IPS-18c (cell line): ENCODE measurements around the gene TMEM51.

Experiments used
- H3K4me3 ChIP-seq: 2 replicates; pipeline ENCODE4 v1.7.0; 2013; ENCODE audit warnings: low read depth, mild to moderate bottlenecking, low read length, moderate library complexity; ENCODE audit not compliant: insufficient read depth
- H3K9me3 ChIP-seq: one replicate; pipeline ENCODE4 v1.6.1; 2013; ENCODE audit warnings: mild to moderate bottlenecking, low read length, moderate library complexity; ENCODE audit not compliant: control insufficient read depth, insufficient read depth

TMEM51 gene

DNA sequence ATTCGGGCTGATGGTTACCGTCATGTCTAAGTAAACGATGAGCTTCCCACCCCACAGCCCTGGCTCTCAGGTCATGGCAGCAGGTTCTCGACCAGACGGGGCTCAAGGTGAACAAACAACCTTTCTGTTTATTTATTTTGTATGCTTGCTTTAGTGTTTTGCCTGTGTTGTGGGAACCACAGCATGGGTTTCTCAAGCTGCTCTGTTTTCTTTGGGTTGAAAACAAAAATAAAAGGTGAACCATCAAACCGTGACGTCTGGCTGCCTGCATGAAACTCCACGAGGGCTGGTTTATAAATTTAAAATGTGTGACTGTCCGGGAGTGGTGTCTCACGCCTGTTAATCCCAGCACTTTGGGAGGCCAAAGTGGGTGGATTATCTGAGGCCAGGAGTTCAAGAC is 28.0 kb downstream of the TMEM51 start:
- Histone ChIP-seq H3K9me3 (no peaks in the 10 kb centered on the region), H3K4me3 (no peak overlapping the region)

DNA sequence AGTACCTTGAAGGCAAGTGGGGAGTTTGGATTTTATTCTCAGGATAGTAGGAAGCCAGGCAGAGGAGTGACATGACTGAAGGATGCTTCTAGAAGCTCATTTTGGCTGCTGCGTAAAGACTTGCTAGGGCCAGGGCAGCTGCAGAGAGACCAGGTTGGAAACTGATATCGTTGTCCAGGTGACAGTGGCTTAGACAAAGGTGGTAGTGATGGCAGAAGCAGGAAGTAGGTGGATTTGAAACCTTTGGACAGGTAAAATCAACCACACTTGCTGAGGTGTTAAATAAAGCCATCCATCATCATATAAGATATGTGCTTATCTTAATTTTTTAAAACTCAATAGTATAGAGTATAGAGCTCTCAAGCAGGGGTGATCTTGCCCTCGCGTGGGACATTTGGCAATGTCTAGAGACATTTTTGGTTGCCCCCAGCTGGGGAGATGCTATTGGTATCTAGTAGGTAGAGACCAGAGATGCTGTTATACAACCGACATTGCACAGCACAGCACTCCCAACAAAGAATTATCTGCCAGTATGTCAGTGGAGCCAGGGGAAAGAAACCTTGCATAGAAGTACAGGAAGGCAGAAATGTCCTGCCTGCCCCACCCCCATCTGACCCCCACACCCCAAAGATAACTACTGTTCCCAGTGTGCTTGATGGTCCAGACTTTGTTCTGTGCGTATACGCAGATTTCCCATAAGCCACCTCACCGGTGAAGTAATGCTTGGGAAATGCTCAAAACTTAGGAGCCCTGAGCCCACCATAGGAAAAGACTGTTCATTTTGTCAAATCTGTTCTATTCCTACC is 31.1 kb downstream of the TMEM51 start:
- no peak overlapping the region for H3K4me3 ChIP-seq
- H3K9me3 ChIP-seq, result no peaks in the 10 kb centered on the region

DNA sequence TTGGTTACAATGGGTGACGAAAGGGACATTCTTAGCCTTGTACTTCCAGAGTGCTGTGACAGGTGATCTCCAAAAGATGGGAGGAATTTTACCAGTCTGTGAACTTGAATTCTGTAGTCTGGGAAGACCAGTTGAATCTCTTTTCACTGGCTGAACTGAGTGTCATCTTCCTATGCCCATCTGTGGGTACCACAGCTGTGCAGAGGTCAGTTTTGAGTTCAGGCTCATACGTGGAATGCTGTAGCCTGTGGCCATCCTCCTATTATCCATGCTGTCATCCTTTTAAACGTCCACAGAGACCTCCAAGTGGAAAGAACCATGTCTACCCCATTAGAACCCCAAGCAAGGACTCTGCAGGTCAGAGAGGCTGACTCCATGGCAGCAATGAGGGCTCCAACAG is 32.1 kb downstream of the TMEM51 start:
- Histone ChIP-seq H3K9me3 (no peaks in the 10 kb centered on the region), H3K4me3 (no peak overlapping the region)

DNA sequence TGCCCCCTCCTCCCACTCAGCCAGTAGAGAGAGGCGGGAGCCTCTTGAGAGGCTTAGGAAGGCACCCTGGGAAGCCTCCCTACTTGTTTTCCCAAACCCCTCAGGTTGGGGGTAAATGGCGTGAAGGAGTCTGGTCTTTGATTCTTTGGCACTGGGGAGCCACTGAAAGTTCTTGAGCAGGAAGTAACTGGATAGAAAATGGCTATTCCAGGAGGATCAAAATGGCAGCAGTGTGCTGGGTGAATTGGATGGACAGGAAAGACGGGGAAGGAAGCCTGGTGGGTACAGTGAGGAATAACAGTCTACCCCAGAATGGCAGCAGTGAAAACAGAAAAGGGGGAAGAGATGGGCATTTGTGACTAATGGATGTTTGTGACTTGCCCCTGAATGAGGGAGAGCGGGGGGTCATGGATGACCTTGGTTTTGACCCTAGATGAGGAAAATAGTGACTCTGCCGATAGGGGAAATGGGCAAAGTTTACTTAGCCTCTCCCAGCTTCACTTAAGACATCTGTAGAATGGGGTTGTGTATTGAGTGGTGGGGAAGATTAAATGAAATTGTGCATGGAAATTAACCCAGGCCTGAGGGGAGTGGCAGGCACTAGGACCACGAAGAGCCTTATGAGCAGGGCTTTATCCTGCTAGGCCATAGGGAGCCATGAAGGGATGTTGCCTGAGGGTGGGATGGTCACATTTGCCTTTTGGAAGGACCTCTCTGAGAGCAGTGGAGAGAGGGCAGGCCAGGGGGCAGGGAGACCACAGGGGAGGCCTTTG is 32.7 kb downstream of the TMEM51 start:
- H3K4me3 ChIP-seq, result no peak overlapping the region
- H3K9me3 ChIP-seq, result no peaks in the 10 kb centered on the region

DNA sequence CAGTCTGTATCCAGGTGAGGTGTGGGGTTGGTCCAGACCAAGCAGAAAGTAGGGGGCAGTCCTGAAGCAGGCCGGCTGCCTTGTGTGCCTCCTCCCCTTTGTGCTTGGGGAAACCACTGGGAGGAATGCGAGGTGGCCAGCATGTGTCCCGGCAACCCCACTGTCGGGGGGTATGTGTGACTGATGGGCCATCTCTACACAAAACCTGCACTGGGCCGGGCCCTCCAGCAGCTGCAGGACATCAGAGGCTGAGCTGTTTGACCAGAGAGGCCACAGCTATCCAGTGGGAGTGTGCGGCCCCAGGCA is 33.3 kb downstream of the TMEM51 start:
- Histone ChIP-seq H3K9me3 (no peaks in the 10 kb centered on the region), H3K4me3 (no peak overlapping the region)

DNA sequence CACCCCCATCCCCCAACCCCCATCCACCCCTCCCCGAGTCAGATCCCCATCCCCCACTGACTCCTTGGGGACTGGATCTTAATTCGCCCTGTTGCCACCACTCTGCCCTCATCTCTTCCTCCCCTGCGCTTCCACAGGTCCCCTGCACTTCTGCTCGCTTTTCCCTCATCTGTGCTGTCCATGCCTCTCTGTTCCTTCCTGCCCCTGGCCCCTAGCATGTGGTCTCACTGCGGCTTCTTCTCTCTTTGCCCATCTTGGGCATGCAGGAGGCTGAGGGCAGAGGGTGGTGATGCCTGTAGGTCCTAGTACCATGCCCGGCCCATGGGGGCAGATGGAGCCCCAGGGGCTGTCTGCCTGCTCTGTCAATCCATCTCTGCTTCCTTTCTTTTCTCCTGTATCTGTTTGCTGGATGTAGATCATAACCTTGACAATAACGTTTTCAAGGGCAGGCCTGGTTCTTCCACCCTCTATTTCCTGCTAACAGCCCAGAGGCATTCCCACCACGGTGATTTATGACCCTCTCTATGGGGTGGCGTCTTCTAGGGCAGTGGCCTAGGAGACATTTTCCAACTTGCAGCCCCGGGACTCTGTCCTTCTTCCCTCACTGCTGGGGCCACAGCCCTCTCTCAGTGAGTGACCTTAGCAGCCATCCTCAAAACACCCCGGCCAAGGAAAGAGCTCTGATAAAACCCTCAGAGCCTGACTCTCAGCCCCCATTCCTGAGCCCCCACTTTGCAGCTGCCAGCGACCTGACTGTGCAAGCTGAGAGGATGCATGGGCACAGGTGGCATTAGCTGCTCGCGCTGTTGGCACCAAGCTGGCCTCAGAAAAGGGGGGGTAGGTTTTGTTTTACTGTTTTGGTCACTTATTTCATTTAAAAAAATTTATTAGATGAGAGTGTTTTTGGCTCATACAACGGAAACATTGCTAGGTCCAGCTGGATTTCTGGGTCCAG is 33.9 kb downstream of the TMEM51 start:
- no peaks in the 10 kb centered on the region for H3K9me3 ChIP-seq
- H3K4me3 ChIP-seq, result no peak overlapping the region

DNA sequence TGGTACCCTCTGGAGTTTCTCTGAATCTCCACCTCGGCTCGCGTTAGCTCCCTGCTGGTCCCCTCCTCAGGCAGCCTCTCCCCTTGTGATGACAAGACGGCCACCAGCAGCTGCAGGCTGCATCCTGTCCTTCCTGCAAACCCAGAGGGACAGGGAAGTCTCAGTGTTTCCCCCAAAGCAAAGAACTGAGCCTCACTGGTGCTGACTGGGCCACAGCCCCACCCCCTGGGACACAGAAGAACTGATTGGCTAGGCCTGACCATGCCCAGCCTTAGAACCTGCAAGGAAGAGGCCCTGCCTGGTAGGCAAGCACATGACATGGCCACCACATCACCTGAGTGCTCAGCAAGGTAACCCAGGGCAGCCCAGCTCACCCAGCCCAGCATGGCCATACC is 34.6 kb downstream of the TMEM51 start:
- H3K9me3 ChIP-seq, result no peaks in the 10 kb centered on the region
- H3K4me3 ChIP-seq, result no peak overlapping the region

DNA sequence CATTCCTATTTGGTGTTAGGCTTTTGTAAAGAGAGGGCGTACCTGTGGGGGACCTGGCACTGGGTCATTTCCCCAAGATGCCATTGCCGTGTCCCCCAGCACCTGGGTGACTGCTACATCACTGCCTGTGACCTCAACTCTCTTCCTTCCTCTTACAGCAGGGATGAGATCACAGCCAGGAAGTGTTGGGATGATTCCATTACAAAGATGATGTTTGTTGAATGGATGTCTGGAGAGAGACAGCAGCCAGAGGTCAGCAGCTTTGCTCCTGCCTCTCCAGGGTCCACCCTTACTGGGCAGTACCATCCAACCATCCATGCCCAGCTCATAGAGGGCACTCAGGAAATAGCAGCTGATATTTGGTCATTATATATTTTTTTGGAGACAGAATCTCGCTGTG is 35.1 kb downstream of the TMEM51 start:
- Histone ChIP-seq H3K4me3 (no peak overlapping the region), H3K9me3 (no peaks in the 10 kb centered on the region)

DNA sequence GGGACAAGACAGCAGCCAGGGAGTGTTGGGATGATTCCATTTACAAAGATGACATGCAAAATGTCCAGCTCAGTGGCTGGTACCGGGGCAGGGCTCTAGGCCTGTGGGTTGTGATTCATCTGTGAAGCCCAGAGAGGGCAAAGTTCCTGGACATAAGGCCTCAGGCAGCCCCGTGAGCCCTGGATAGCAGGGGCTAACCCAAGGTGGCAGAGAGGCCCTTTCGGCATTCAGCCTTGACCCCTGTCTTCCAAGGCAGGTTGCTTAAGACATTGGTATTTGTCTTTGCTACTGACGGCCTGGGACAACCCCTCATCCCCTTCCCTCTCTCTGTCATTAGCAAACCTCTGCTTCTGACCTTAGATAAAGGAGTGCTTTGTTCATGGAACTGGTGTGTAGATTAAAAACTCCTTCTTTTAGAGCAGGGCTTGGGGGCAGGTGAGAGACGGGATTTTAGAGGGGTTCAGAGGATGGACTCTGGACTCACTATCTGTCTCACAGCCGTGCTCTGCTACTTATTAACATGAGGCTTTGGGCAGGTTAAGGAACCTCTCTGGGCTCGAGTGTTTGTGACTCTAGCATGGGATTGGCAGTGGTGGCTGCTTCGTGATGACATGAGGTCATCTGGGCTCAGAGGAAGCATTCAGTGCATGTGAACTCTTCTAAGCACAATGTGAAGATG is 36.3 kb downstream of the TMEM51 start:
- H3K4me3 ChIP-seq, result no peak overlapping the region
- H3K9me3 ChIP-seq, result no peaks in the 10 kb centered on the region

DNA sequence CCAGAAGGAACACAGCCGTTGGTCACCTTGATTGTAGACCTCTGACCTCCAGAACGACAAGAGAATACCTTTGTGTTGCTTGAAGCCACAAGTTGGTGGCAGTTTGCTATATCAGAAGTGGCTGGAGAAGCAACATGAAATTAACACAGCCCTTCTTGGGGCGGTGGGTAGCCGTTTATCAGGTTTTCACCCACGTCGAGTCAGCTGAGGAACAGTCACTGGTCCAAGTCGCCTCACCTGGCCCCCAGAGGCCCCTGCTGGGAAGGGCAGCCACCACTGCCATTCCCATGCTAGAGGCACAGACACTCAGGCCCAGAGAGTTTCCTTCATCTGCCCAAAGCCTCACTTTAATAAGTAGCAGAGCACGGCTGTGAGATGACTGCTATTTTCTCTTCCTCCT is 37.7 kb downstream of the TMEM51 start:
- H3K4me3 ChIP-seq, result no peak overlapping the region
- no peaks in the 10 kb centered on the region for H3K9me3 ChIP-seq

DNA sequence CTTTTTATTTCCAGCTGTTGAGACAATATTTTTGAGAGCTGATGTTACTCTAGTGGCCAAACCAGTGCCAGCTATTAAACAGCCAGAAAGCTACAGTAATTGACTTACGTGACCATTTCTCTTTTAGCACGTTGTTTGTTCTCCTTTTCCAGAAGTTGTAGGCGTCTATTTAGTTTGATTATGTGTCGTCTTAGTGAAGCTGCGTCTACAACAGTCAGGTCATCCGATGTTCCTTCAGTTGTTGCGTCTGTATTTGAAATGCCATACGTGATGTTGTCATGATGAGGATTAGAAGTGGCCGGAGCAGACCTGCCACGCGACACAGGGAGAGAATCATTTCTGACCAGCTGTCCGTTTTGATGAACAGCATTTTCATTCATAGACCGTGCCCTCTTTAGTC is 38.2 kb downstream of the TMEM51 start:
- no peaks in the 10 kb centered on the region for H3K9me3 ChIP-seq
- H3K4me3 ChIP-seq, result no peak overlapping the region

DNA sequence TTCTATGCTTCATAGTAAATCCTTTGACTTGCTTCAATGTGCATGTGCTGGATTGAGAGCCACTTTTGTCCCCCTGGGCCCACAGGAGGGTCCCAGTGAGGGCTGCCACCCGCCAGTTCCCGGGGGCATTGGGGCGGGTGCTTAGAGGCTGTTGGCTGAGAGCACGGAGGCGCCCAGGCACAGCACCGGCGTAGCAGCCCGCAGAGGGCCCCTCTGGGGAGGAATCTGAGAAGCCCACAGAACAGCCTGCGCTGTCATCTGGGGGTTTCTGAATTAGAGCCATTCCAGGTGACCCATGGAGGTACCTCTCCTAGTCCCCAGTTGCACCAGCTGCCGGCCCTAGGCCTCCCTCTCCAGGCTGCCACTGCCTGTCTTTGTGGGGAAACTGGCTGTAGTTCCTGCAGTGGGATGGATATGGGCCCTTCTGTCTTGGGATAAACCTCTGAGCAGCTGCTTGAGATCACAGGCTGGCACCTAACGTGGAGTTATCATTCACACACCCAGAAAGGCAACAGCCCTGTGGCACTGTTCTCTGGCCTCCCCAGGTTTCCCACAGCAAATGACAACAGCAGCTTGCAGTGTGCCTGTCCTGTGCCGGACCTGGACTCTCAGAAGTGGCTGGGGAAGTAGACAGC is 39.5 kb downstream of the TMEM51 start:
- Histone ChIP-seq H3K4me3 (no peak overlapping the region), H3K9me3 (no peaks in the 10 kb centered on the region)

DNA sequence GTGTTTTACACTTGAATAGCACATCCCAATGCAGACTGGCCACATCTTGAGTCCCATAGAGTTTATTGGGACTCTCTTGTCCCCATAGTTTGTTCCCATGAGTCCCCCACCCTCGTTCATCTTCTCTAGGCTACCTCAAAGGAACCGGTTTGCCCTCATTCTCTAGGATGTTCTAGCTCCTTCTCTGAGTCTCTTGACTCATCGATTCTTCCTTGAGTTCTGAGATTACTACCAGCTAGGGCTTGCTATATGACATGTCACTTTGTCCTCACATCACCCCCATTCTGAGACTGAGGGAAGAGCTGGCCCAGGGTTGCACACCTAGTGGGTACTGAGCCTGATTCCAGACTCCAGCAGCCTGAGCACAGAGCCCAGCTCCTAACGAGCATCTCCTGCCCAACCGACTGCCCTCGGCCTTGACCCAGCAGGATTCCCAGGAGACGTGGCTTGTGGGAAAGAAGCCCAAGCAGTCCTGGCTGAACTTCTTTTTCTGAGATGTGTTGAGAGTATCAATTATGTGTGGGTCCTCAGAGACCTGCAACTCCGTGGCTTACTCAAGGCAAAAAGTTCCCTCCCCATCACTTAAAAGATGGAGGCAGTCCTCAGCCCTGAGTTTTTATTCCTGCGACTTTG is 42.0 kb downstream of the TMEM51 start:
- H3K9me3 ChIP-seq, result no peaks in the 10 kb centered on the region
- H3K4me3 ChIP-seq, result no peak overlapping the region; the same call in 1 of the 2 replicates

DNA sequence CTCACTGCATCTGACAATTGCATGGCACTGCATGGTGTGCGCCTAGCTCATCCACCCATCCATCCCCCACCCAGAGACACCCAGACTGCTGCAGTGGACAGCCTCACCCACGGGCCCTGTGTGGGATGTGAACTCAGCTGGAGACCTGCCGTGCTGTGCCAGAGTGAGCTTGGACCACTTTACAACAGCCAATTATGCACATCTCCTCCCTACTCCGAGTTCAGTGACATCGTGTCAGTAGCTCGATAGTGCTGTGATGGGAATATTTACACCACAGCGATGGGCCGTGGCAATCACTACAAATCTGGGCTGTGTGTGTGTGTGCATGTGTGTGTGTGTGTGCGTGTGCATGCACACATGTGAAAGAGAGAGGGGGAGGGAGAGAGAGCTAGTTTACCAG is 42.5 kb downstream of the TMEM51 start:
- Histone ChIP-seq H3K4me3 (no peak overlapping the region), H3K9me3 (no peaks in the 10 kb centered on the region)

DNA sequence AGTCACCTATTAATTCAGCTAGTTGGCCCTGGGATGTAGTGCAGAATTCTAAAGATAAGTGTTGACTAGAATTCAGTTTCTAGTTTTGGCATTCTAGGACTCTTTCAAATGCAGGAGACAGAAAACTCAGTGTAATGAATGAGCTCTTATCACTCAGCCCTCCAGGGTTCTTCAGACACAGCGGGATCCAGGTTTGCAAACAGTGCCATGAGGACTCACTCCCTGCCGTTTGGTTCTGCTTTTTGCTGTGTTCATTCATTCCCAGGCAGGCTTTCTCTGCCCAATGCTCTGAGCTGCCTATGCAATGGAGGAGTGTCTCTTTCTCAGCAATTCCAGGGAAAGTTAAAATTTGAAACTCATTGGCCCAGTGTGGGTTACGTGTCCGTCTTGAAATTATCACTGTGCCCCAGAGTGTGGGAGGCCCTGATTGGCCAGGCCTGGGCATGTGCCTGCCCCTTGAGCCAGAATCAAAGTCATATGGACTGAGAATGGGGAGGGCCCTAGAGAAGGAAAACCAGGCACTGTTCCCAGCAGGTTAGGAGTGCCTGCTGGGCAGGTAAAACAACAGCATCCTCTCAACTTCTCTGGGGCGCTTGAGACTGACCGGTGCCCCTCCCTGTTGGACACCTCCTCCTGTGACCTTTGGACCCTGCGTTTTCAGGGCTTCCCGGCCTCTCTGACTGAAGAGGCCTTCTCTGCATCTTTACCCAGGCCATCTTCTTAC is 43.4 kb downstream of the TMEM51 start:
- no peaks in the 10 kb centered on the region for H3K9me3 ChIP-seq
- H3K4me3 ChIP-seq, result peak overlapping the region; percentile 15; the same call in 1 of the 2 replicates
